A673 (cell line): ENCODE measurements around the gene PCSK1. TPM values are rescaled to one million over a fixed set of nuclear protein-coding genes. Genes with fewer than 3 reads are reported as not detected.

ENCODE experiments used
- Bru-seq: library from RNA; stranded (reverse); fragments of 400-500 nt; gene quantifications from one replicate; lab custom pipeline; 2021; lab: Mats Ljungman, UMichigan
- BruChase-seq, 2 experiments: library from RNA; stranded (reverse); fragments of 400-500 nt; gene quantifications; one replicate each; lab custom pipeline; 2021; lab: Mats Ljungman, UMichigan
- BruUV-seq: library from RNA; stranded (reverse); fragments of 400-500 nt; replicated peaks from 2 replicates; lab custom pipeline; 2021; lab: Mats Ljungman, UMichigan
- CTCF ChIA-PET: fragments of 300-600 bp; sonication (Branson Sonifier 250); formaldehyde crosslinking; loops from one replicate; lab custom pipeline; 2022; ENCODE audit warnings: antibody characterized with exemption; lab: Charles Lee
- POLR2A ChIA-PET: fragments of 300-600 bp; sonication (Branson Sonifier 250); formaldehyde crosslinking; loops from one replicate; lab custom pipeline; 2022; ENCODE audit warnings: antibody characterized with exemption; ENCODE audit not compliant: low non-redundant PET; lab: Charles Lee
- DNase-seq: peaks from one replicate; pipeline ENCODE4 v3.0.0-alpha.2; 2015; ENCODE audit warnings: low spot score
- H3K27ac ChIP-seq: fragments of 200-600 bp; sonication (generic); 2 replicates; pipeline ENCODE4 v1.5.1; 2016; ENCODE audit warnings: mixed run types, low read depth, mild to moderate bottlenecking, mixed read lengths, antibody characterized with exemption, low read length; ENCODE audit not compliant: poor library complexity, severe bottlenecking
- H3K27me3 ChIP-seq: fragments of 200-600 bp; sonication (generic); replicated peaks from 2 replicates; pipeline ENCODE4 v1.6.1; 2017; ENCODE audit warnings: mixed run types, low read depth, mild to moderate bottlenecking, mixed read lengths, antibody characterized with exemption, low read length; ENCODE audit not compliant: insufficient read depth, poor library complexity
- H3K36me3 ChIP-seq: fragments of 200-600 bp; sonication (generic); 2 replicates; pipeline ENCODE4 v1.6.1; 2016; ENCODE audit warnings: mixed run types, mild to moderate bottlenecking, mixed read lengths, antibody characterized with exemption, low read length; ENCODE audit not compliant: insufficient read depth, poor library complexity, severe bottlenecking
- H3K4me1 ChIP-seq: fragments of 200-600 bp; sonication (generic); 2 replicates; pipeline ENCODE4 v1.6.1; 2017; ENCODE audit warnings: mixed run types, mild to moderate bottlenecking, mixed read lengths, antibody characterized with exemption, low read length; ENCODE audit not compliant: insufficient read depth, poor library complexity, severe bottlenecking
- H3K4me3 ChIP-seq: fragments of 200-600 bp; sonication (generic); 2 replicates; pipeline ENCODE4 v1.5.1; 2016; ENCODE audit warnings: low read depth, mixed run types, mild to moderate bottlenecking, mixed read lengths, low read length; ENCODE audit not compliant: poor library complexity, severe bottlenecking
- H3K9me3 ChIP-seq: fragments of 200-600 bp; sonication (generic); 2 replicates; pipeline ENCODE4 v1.6.1; 2016; ENCODE audit warnings: mixed run types, low read depth, mild to moderate bottlenecking, mixed read lengths, antibody characterized with exemption, low read length; ENCODE audit not compliant: poor library complexity, severe bottlenecking
- EZH2 ChIP-seq: fragments of 200-600 bp; sonication (generic); IDR thresholded peaks from 2 replicates; pipeline ENCODE4 v1.6.1; 2017; ENCODE audit warnings: borderline replicate concordance, low read depth, mild to moderate bottlenecking, mixed read lengths, antibody characterized with exemption, low read length; ENCODE audit not compliant: poor library complexity, severe bottlenecking
- intact Hi-C: fragments of 100-400 bp; cut with micrococcal nuclease; formaldehyde crosslinking; loops from one replicate; pipeline ENCODE4 v1.10.0; 2022; ENCODE audit not compliant: unreplicated experiment
- long read RNA-seq: library from polyadenylated mRNA; stranded (forward); transcript quantifications from one replicate; pipeline ENCODE4 v2.0.0, GENCODE V29; 2022
- total RNA-seq: library from RNA; stranded (reverse); gene quantifications from 2 replicates; pipeline ENCODE4 v1.2.3, GENCODE V29; 2021
- TF ChIP-seq, protein P1 (sequence below): fragments of 300-800, 200-600 bp; sonication (generic); conservative IDR thresholded peaks from 2 replicates; pipeline ENCODE4 v1.5.1; 2017; ENCODE audit warnings: low read depth, mild to moderate bottlenecking, antibody characterized with exemption, low read length, moderate library complexity, mixed read lengths

The PCSK1 gene
- total RNA-seq: 0.87 and 0.92 TPM in 2 replicates
- Bru-seq, nascent RNA: percentile 20 among the genes with signal in this experiment
- percentile 7 among the genes with signal in this experiment for BruChase-seq, experiment 1, labeled RNA remaining after a 2-hour chase
- percentile 21 among the genes with signal in this experiment for BruChase-seq, experiment 2, labeled RNA remaining after a 6-hour chase
- long read RNA-seq, full-length matches to known transcripts: 1 of 1 reads
- long read RNA-seq, partial matches to known transcripts: 0 of 1 reads
- long read RNA-seq, other reads (novel, unspliced or antisense): 0 of 1 reads

DNA sequence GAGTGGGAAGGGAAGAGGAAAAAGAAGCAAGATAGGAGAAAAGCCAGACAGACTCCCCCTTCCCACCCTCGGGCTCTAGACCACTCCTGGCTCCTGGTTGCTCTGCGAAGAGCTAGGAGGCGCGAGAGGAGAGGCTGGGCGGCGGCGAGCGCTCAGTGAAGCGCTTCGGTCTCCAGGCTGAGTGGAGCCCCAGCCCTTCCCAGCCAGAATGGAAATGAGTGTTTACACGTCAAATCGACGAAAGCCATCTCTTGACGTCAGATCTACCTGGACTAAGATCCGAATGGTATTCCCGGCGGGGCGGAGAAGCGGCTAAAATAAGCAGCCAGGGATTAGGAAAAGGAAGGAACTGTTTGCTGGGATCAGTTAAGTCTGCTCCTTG, at the start of gene PCSK1:
PCSK1 (minus strand) TSS at position 183 of the 382 bp plus-strand sequence. CDS start 206 bp downstream, outside the sequence.
- Histone ChIP-seq H3K27me3 (peaks cover 18% of the 10 kb centered on the region), H3K4me3 (peak within 1 kb of the TSS; percentile 44), H3K4me1 (peaks cover 12% of the 10 kb centered on the region), H3K27ac (no peak within 1 kb of the TSS), H3K36me3 (no peaks in the 10 kb centered on the region), H3K9me3 (no peaks in the 10 kb centered on the region)
- ChIA-PET CTCF (no interaction called here), POLR2A (no interaction called here)
- peak; percentile 44 for DNase-seq
- intact Hi-C loops: loop anchor here (5.0 kb wide), 2 partner anchors 49 to 174 kb away; no protein-coding TSS in a partner anchor
- BruUV-seq: no TSS peak
- no peak for TF ChIP-seq EZH2
- TF ChIP-seq, protein P1, sequence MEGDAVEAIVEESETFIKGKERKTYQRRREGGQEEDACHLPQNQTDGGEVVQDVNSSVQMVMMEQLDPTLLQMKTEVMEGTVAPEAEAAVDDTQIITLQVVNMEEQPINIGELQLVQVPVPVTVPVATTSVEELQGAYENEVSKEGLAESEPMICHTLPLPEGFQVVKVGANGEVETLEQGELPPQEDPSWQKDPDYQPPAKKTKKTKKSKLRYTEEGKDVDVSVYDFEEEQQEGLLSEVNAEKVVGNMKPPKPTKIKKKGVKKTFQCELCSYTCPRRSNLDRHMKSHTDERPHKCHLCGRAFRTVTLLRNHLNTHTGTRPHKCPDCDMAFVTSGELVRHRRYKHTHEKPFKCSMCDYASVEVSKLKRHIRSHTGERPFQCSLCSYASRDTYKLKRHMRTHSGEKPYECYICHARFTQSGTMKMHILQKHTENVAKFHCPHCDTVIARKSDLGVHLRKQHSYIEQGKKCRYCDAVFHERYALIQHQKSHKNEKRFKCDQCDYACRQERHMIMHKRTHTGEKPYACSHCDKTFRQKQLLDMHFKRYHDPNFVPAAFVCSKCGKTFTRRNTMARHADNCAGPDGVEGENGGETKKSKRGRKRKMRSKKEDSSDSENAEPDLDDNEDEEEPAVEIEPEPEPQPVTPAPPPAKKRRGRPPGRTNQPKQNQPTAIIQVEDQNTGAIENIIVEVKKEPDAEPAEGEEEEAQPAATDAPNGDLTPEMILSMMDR: no peak

GRCh38 chr5:96481867-96482266, 48.8 kb upstream of the PCSK1 start:
- intact Hi-C loops: loop anchor here (5.0 kb wide), 1 partner anchor 50 kb away; the partner anchor contains the start of gene PCSK1
- DNase-seq: no peak
- POLR2A ChIA-PET: no interaction called here
- peaks cover 9% of the 10 kb centered on the region for H3K4me1 ChIP-seq
- no peaks in the 10 kb centered on the region for H3K27me3 ChIP-seq
- TF ChIP-seq, protein P1: no peak
- TF ChIP-seq EZH2: no peak
- H3K27ac ChIP-seq: no peak overlapping the region
- no peaks in the 10 kb centered on the region for H3K9me3 ChIP-seq
- CTCF ChIA-PET: no interaction called here
- no peaks in the 10 kb centered on the region for H3K36me3 ChIP-seq
- BruUV-seq: no TSS peak
- no peak overlapping the region for H3K4me3 ChIP-seq

DNA sequence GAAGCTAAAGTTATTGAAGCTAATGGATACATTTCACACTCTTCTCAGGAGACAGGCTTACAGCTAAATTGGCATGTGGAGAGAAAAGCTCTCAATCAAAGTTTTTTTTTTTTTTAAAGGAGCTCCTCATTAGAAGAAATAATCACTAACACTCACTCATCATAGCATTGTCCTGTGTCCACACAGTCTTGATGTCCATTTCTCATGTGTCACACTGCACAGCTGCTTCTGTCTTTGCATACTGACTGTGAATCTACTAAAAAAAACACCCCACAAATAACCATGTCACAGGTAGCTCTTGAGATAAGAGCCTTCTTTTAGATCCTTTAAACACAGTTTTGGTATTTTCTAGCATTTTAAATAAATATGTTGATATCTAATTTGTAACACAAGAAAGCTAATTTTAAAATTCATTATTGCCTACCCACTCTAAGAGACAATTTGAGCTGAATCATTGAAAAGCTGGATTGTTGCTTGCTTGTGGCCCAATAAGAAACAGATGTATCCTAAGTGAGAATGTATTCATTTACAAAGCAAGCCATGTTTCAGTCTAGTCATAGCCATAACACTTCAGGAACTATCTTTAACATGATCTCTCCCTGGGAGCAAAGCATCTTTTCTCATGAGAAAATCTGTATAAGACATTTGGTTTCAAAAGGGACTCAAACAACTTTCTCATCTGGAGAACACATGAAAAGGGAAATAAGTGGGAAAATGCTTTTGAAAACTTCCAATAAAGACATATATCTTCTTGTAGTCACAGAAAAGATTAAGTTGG, 48.1 kb upstream of the PCSK1 start:
- no peaks in the 10 kb centered on the region for H3K27me3 ChIP-seq
- H3K27ac ChIP-seq: no peak overlapping the region
- peak; percentile 39 for DNase-seq
- H3K4me1 ChIP-seq: peaks cover 9% of the 10 kb centered on the region
- H3K9me3 ChIP-seq: no peaks in the 10 kb centered on the region
- ChIA-PET POLR2A (no interaction called here), CTCF (no interaction called here)
- no peak overlapping the region for H3K4me3 ChIP-seq
- BruUV-seq: no TSS peak
- no peak for TF ChIP-seq EZH2
- TF ChIP-seq, protein P1: no peak
- H3K36me3 ChIP-seq: no peaks in the 10 kb centered on the region
- intact Hi-C loops: loop anchor here (5.0 kb wide), 1 partner anchor 49 kb away; the partner anchor contains the start of gene PCSK1
